CD14-positive monocyte (primary cell): ENCODE results near the gene EPO. TPM values are rescaled to one million over a fixed set of nuclear protein-coding genes. Genes with fewer than 3 reads are reported as not detected.
"Not testable (repeated sequence)": the region's sequence is repeated elsewhere in the genome, so short reads cannot be mapped to it uniquely, and the experiment has no call there.

Experiments used
- DNase-seq, 3 donors: peaks; one replicate each; pipeline ENCODE4 v3.0.0-alpha.2; 2011 to 2022
- H2AFZ ChIP-seq: 2 replicates; pipeline ENCODE4 v1.6.0; 2012; ENCODE audit warnings: mild to moderate bottlenecking, low read depth, low read length, inconsistent platforms; ENCODE audit not compliant: insufficient read depth, poor library complexity, severe bottlenecking
- H3K27ac ChIP-seq, 2 donors: 1 replicate in 1 of 2; 2 replicates in 1 of 2; pipeline ENCODE4 v1.5.1; 2012 to 2013; ENCODE audit warnings: low read length in 2 of 2, control low read depth in 1 of 2, inconsistent platforms in 1 of 2, low read depth in 1 of 2, mild to moderate bottlenecking in 1 of 2
- H3K27me3 ChIP-seq, 2 donors: one replicate each; pipeline versions ENCODE4 v1.6.0 to v1.6.1; 2011 to 2013; ENCODE audit warnings: low read length in 2 of 2; ENCODE audit not compliant: control insufficient read depth in 2 of 2, insufficient read depth in 2 of 2
- H3K36me3 ChIP-seq, 2 donors: replicated peaks in 1 of 2; 1 replicate in 1 of 2; 2 replicates in 1 of 2; pipeline versions ENCODE4 v1.5.1 to v1.6.1; 2012 to 2013; ENCODE audit warnings: low read length in 2 of 2, control low read depth in 1 of 2, inconsistent platforms in 1 of 2, mild to moderate bottlenecking in 1 of 2; ENCODE audit not compliant: insufficient read depth in 2 of 2, control insufficient read depth in 1 of 2
- H3K4me1 ChIP-seq, 2 donors: 1 replicate in 1 of 2; 2 replicates in 1 of 2; pipeline versions ENCODE4 v1.5.1 to v1.6.1; 2012 to 2013; ENCODE audit warnings: low read length in 2 of 2, control low read depth in 1 of 2, inconsistent platforms in 1 of 2, mild to moderate bottlenecking in 1 of 2, moderate library complexity in 1 of 2; ENCODE audit not compliant: insufficient read depth in 2 of 2, control insufficient read depth in 1 of 2
- H3K4me2 ChIP-seq: replicated peaks from 2 replicates; pipeline ENCODE3; 2012; ENCODE audit warnings: low read length, moderate library complexity, mild to moderate bottlenecking; ENCODE audit not compliant: poor library complexity, severe bottlenecking; ENCODE audit errors: extremely low read depth
- H3K4me3 ChIP-seq, 3 experiments: fragments of 200-600 bp in 1 of 3; sonication (generic) in 1 of 3; replicated peaks in 1 of 3; 1 replicate in 2 of 3; 2 replicates in 1 of 3; pipeline ENCODE4 v1.5.1; 2011 to 2013; ENCODE audit warnings: low read length in 3 of 3, mild to moderate bottlenecking in 3 of 3, control low read depth in 2 of 3, low read depth in 2 of 3, inconsistent platforms in 1 of 3, moderate library complexity in 1 of 3
- H3K79me2 ChIP-seq: 2 replicates; pipeline ENCODE4 v1.6.0; 2012; ENCODE audit warnings: mild to moderate bottlenecking, control low read depth, inconsistent platforms, low read length, moderate library complexity; ENCODE audit not compliant: insufficient read depth
- H3K9ac ChIP-seq: 2 replicates; pipeline ENCODE4 v1.6.0; 2017; ENCODE audit warnings: low read length, mild to moderate bottlenecking; ENCODE audit not compliant: insufficient read depth, poor library complexity, severe bottlenecking
- H3K9me3 ChIP-seq, 2 donors: replicated peaks in 1 of 2; 1 replicate in 1 of 2; 2 replicates in 1 of 2; pipeline versions ENCODE4 v1.5.1 to v1.6.1; 2012 to 2013; ENCODE audit warnings: low read length in 2 of 2, control low read depth in 1 of 2; ENCODE audit not compliant: control insufficient read depth in 1 of 2, insufficient read depth in 1 of 2
- H4K20me1 ChIP-seq: 2 replicates; pipeline ENCODE4 v1.6.0; 2012; ENCODE audit warnings: mild to moderate bottlenecking, low read length, control low read depth, moderate library complexity; ENCODE audit not compliant: insufficient read depth
- H3K27ac Mint-ChIP-seq, 7 donors: one replicate each; pipeline ENCODE4 v1.8.0; 2020; ENCODE audit warnings: mild to moderate bottlenecking in 7 of 7, mixed read lengths in 7 of 7, moderate library complexity in 6 of 7, inconsistent platforms in 2 of 7
- H3K27me3 Mint-ChIP-seq, 3 donors: one replicate each; pipeline ENCODE4 v1.8.0; 2021 to 2022; ENCODE audit warnings: low read depth in 3 of 3, mild to moderate bottlenecking in 3 of 3, mixed read lengths in 3 of 3, moderate library complexity in 3 of 3, inconsistent platforms in 1 of 3
- H3K36me3 Mint-ChIP-seq, 2 donors: one replicate each; pipeline ENCODE4 v1.8.0; 2020; ENCODE audit warnings: mixed read lengths in 2 of 2, inconsistent platforms in 1 of 2, mild to moderate bottlenecking in 1 of 2
- H3K4me1 Mint-ChIP-seq: one replicate; pipeline ENCODE4 v1.8.0; 2020; ENCODE audit warnings: mild to moderate bottlenecking, mixed read lengths
- H3K4me3 Mint-ChIP-seq, 2 donors: one replicate each; pipeline ENCODE4 v1.8.0; 2020; ENCODE audit warnings: mild to moderate bottlenecking in 2 of 2, mixed read lengths in 2 of 2, moderate library complexity in 1 of 2
- H3K9me3 Mint-ChIP-seq, 7 donors: one replicate each; pipeline ENCODE4 v1.8.0; 2020 to 2022; ENCODE audit warnings: mixed read lengths in 7 of 7, mild to moderate bottlenecking in 6 of 7, moderate library complexity in 6 of 7, inconsistent platforms in 2 of 7
- CTCF ChIP-seq: fragments of 200-600 bp; IDR thresholded peaks from one replicate; pipeline ENCODE4 v1.8.0; 2022; ENCODE audit warnings: antibody characterized with exemption, mild to moderate bottlenecking
- WGBS: methylation state at CpG from one replicate; pipeline ENCODE4 v1.1.5; 2013; ENCODE audit warnings: missing lambda C conversion rate; ENCODE audit not compliant: insufficient coverage; 5-methylcytosine and 5-hydroxymethylcytosine counted together
- intact Hi-C, 2 donors: fragments of 100-400 bp; cut with micrococcal nuclease; formaldehyde crosslinking; loops; one replicate each; pipeline versions ENCODE4 v1.15.0 to v1.15.1; 2023
- polyA plus RNA-seq, 3 donors: library from polyadenylated mRNA; depleted of rRNA in 1 of 3; unstranded in 2 of 3; stranded (reverse) in 1 of 3; fragments of 300-500 nt in 2 of 3; fragments of >200 nt in 1 of 3; fragmentation: Illumina TruSeq in 2 of 3; gene quantifications; 1 replicate in 2 of 3; 2 replicates in 1 of 3; pipeline ENCODE4 v1.2.3, GENCODE V29; 2012 to 2021

EPO gene
- polyA plus RNA-seq, 3 donors, result not detected

- Mint-ChIP-seq H3K36me3 (peaks cover 0 to 3% of the 10 kb centered on the region in 2 donors), H3K4me3 (no peak overlapping the region), H3K9me3 (peaks cover 3 to 21% (median 7%) of the 10 kb centered on the region in 7 donors), H3K4me1 (peaks cover 8% of the 10 kb centered on the region), H3K27ac (no peak overlapping the region), H3K27me3 (peaks cover 48 to 59% (median 52%) of the 10 kb centered on the region in 3 donors)
- Histone ChIP-seq H3K9ac (no peak overlapping the region), H3K4me2 (no peak overlapping the region), H3K27ac (no peak overlapping the region), H3K9me3 (peaks cover 8 to 12% of the 10 kb centered on the region in 2 donors), H3K27me3 (peaks cover 24 to 33% of the 10 kb centered on the region in 2 donors), H2AFZ (no peak overlapping the region), H4K20me1 (no peaks in the 10 kb centered on the region), H3K36me3 (no peaks in the 10 kb centered on the region), H3K4me3 (no peak overlapping the region), H3K79me2 (no peaks in the 10 kb centered on the region), H3K4me1 (no peaks in the 10 kb centered on the region)
- TF ChIP-seq CTCF, result no peak
- 89% methylated on average over 11 of the region's 16 CpGs for WGBS
- no peak for DNase-seq
- intact Hi-C loops, result loop anchor here (2.0 to 10.0 kb wide), 2 partner anchors 131 to 253 kb away; partner anchors contain the start of gene SLC12A9 (in 1 of the 2)
Observed at GRCh38 chr7:100723732-100724275, 3.5 kb downstream of the EPO start.

GRCh38 chr7:100724364-100724763 is 4.1 kb downstream of the EPO start:
- DNase-seq, result not testable (repeated sequence)
- intact Hi-C loops, result loop anchor here (2.0 to 10.0 kb wide), 2 partner anchors 130 to 254 kb away; partner anchors contain the start of gene SLC12A9 (in 1 of the 2)

More at GRCh38 chr7:100724364-100724763, 4.1 kb downstream of the EPO start:
- H3K27ac Mint-ChIP-seq, H3K4me1 ChIP-seq, H3K4me3 Mint-ChIP-seq, H3K4me2 ChIP-seq, H3K36me3 ChIP-seq, H3K9ac ChIP-seq, H3K27ac ChIP-seq, H3K79me2 ChIP-seq, H3K36me3 Mint-ChIP-seq, H3K4me1 Mint-ChIP-seq, H2AFZ ChIP-seq, H3K4me3 ChIP-seq, H4K20me1 ChIP-seq: not testable (repeated sequence)
- Histone ChIP-seq H3K9me3 (peaks cover 2 to 12% of the 10 kb centered on the region in 2 donors), H3K27me3 (peaks cover 19 to 27% of the 10 kb centered on the region in 2 donors)
- H3K9me3 Mint-ChIP-seq, result peaks cover 0 to 16% (median 3%) of the 10 kb centered on the region in 7 donors
- no CpG with 5 or more reads among the region's 2 CpGs for WGBS
- peaks cover 44 to 54% (median 49%) of the 10 kb centered on the region in 3 donors for H3K27me3 Mint-ChIP-seq
